SU-DHL-6 (cell line): ENCODE data around the gene SCUBE1.

Experiments used
- H2AFZ ChIP-seq: fragments of 200-600 bp; sonication (generic); 2 replicates; pipeline ENCODE4 v1.6.1; 2014; ENCODE audit warnings: low read depth, mild to moderate bottlenecking, moderate library complexity, mixed read lengths, antibody characterized with exemption, low read length; ENCODE audit not compliant: severe bottlenecking
- H3F3A ChIP-seq: fragments of 200-600 bp; shearing (Covaris generic); 2 replicates; pipeline ENCODE4 v1.6.0; 2016; ENCODE audit warnings: antibody characterized with exemption, mild to moderate bottlenecking; ENCODE audit not compliant: insufficient read depth
- H3K27ac ChIP-seq: fragments of 200-600 bp; sonication (generic); 2 replicates; pipeline ENCODE4 v1.5.1; 2016; ENCODE audit warnings: low read depth, mild to moderate bottlenecking, low read length, moderate library complexity, mixed read lengths
- H3K27me3 ChIP-seq: fragments of 200-600 bp; sonication (generic), shearing (Covaris generic); 2 replicates; pipeline ENCODE4 v1.6.0; 2014; ENCODE audit warnings: mild to moderate bottlenecking, low read length
- H3K36me3 ChIP-seq: fragments of 200-600 bp; sonication (generic); 2 replicates; pipeline ENCODE4 v1.6.1; 2014; ENCODE audit warnings: mild to moderate bottlenecking, low read length, mixed read lengths
- H3K4me2 ChIP-seq: fragments of 300-600, 200-600 bp; shearing (Covaris generic), sonication (generic); 2 replicates; pipeline ENCODE4 v1.6.0; 2014; ENCODE audit warnings: low read length, low read depth, mild to moderate bottlenecking; ENCODE audit not compliant: poor library complexity, severe bottlenecking
- H3K4me3 ChIP-seq: fragments of 200-600 bp; sonication (generic); 2 replicates; pipeline ENCODE4 v1.5.1; 2014; ENCODE audit warnings: antibody characterized with exemption, low read length, mild to moderate bottlenecking, mixed read lengths; ENCODE audit not compliant: insufficient read depth, poor library complexity, severe bottlenecking
- H3K79me2 ChIP-seq: fragments of 200-600 bp; sonication (generic); 2 replicates; pipeline ENCODE4 v1.6.1; 2014; ENCODE audit warnings: mild to moderate bottlenecking, low read length, moderate library complexity; ENCODE audit not compliant: insufficient read depth
- H3K9ac ChIP-seq: fragments of 200-600 bp; sonication (generic); 2 replicates; pipeline ENCODE4 v1.7.0; 2014; ENCODE audit warnings: mild to moderate bottlenecking, low read length
- H3K9me2 ChIP-seq: fragments of 200-600 bp; sonication (generic); replicated peaks from 2 replicates; pipeline ENCODE4 v1.6.1; 2014; ENCODE audit warnings: low read length; ENCODE audit not compliant: insufficient read depth
- H3K9me3 ChIP-seq: fragments of 200-600 bp; sonication (generic); 2 replicates; pipeline ENCODE4 v1.6.1; 2014; ENCODE audit warnings: low read length, mixed read lengths; ENCODE audit not compliant: insufficient read depth
- H4K20me1 ChIP-seq: fragments of 200-600 bp; sonication (generic); 2 replicates; pipeline ENCODE4 v1.6.1; 2014; ENCODE audit warnings: low read depth, mild to moderate bottlenecking, antibody characterized with exemption, low read length, moderate library complexity, mixed read lengths
- CTCF ChIP-seq: fragments of 200-600 bp; sonication (generic); IDR thresholded peaks from one replicate; pipeline ENCODE4 v1.5.1; 2017; ENCODE audit warnings: antibody characterized with exemption, mild to moderate bottlenecking, low read length, moderate library complexity; ENCODE audit not compliant: insufficient read depth, poor library complexity, severe bottlenecking
- EZH2phosphoT487 ChIP-seq: fragments of 200-600 bp; sonication (generic), shearing (Covaris generic); conservative IDR thresholded peaks from 2 replicates; pipeline ENCODE4 v1.6.1; 2018; ENCODE audit warnings: mild to moderate bottlenecking, antibody characterized with exemption, low read length, moderate library complexity, mixed read lengths

SCUBE1 gene

DNA sequence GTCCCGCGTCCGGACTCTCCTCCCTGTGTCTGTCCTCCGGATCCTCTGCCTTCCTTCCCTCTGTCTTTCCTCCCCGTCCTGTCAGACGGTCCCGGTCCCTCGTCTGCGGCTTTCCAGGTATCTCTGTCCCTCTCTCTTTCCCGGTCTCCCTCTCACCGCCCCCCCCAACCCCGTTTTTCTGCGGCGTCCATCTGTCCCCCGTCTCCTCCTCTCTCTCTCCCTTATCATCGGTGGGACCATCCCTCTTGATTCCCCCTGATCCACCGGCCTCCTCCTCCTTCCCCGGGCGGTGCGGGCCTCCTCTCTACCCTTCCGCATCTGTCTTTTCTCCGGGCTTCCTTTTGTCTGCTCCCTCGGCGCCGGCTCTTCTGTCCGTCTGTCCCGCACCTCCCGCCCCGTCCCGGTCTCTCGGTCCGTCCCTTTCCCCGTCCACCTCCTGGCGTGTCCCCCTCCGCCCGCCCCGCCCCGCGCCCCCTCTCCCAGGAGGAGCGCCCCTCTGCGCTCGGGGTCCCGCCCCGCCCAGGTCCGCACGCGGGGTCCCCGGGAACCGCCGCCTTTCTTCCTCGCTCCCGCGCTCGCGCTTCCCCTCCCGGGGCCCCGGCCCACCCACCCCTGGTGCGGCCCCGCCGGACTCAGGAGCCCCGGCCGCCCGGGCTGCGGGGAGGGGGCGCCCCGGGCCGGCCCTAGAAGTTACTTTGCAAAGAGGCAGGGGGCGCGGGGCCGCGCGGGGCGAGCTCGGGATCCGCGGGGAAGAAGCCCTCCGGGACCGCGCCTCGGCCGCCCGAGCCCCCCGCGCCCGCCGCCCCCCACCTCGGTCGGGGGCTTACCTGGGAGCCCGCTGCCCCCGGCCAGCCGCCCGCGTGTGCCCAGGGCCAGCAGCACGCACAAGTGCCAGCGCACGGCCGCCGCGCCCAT, 568 bp downstream of the SCUBE1 start:
- Histone ChIP-seq H3K27me3 (no peaks in the 10 kb centered on the region), H3K9ac (no peak overlapping the region), H3K79me2 (no peaks in the 10 kb centered on the region), H3K9me2 (no peaks in the 10 kb centered on the region), H4K20me1 (no peaks in the 10 kb centered on the region), H3K9me3 (no peaks in the 10 kb centered on the region), H3K27ac (no peak overlapping the region), H3F3A (no peaks in the 10 kb centered on the region), H2AFZ (no peak overlapping the region), H3K4me3 (no peak overlapping the region), H3K4me2 (no peak overlapping the region), H3K36me3 (no peaks in the 10 kb centered on the region)
- TF ChIP-seq EZH2phosphoT487 (no peak), CTCF (no peak)

DNA sequence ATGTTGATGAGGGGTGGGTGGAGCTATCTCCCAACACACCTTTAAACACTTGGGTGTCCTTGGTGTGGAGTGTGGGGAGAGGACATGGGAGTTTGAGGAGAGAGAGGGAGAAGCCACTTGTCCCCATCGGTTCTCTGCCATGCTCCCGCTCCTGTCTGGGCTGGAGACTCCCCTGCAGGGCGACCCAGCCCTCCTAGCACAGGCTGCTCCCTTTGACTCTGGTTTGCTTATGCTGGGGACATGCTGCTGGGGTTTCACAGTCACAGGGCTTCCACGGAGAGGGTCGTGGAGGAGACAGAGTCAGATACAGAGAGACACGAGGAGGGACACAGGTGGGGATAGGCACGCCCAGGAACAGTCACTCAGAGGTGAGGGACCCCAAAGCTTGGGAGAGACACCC, 1.6 kb downstream of the SCUBE1 start:
- no peak overlapping the region for H3K27ac ChIP-seq
- no peaks in the 10 kb centered on the region for H3K36me3 ChIP-seq
- no peaks in the 10 kb centered on the region for H3K79me2 ChIP-seq
- no peak overlapping the region for H3K4me2 ChIP-seq
- H3K27me3 ChIP-seq, result no peaks in the 10 kb centered on the region
- H3K9me2 ChIP-seq, result no peaks in the 10 kb centered on the region
- H3K9me3 ChIP-seq, result no peaks in the 10 kb centered on the region
- no peaks in the 10 kb centered on the region for H3F3A ChIP-seq
- TF ChIP-seq EZH2phosphoT487 (no peak), CTCF (no peak)
- no peak overlapping the region for H3K4me3 ChIP-seq
- no peaks in the 10 kb centered on the region for H4K20me1 ChIP-seq
- H3K9ac ChIP-seq, result no peak overlapping the region
- H2AFZ ChIP-seq, result no peak overlapping the region

DNA sequence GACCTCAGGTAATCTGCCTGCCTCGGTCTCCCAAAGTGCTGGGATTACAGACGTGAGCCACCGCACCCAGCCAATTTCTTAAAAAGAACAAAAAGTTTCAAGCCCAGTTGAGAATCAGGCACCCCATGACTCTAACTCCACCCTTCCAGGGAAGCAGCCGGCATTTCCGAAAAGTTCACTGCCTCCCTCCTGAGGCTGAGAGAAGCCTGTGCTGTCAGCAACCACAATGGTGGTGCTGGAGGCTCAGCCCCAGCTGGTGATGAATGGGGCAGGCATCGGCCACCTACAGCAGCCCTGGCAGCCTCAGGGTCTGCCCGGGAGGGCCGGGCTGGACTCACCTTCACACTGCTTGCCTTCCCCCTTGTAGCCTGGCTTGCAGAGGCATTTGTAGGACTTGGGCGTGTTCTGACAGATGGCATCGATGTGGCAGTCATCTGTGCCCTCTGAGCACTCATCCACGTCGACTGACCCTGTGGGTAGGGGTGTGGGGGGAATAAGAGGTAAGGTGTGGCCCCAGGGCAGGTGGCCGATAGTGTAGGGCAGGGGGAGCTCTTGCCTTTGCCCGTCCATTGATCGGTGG, 4.3 kb downstream of the SCUBE1 start:
- Histone ChIP-seq H3K27me3 (no peaks in the 10 kb centered on the region), H3K9me2 (no peaks in the 10 kb centered on the region), H3K4me2 (no peak overlapping the region), H4K20me1 (no peaks in the 10 kb centered on the region), H3K9me3 (no peaks in the 10 kb centered on the region), H2AFZ (no peak overlapping the region), H3K9ac (no peak overlapping the region), H3K4me3 (no peak overlapping the region), H3K27ac (no peak overlapping the region), H3K79me2 (no peaks in the 10 kb centered on the region), H3K36me3 (no peaks in the 10 kb centered on the region), H3F3A (no peaks in the 10 kb centered on the region)
- TF ChIP-seq CTCF (no peak), EZH2phosphoT487 (no peak)
